ENCODE results near the gene TMEM184A. TPM values are rescaled to one million over a fixed set of nuclear protein-coding genes. Genes with fewer than 3 reads are reported as not detected.

TMEM184A gene
- total and polyA plus RNA-seq, 4 donors: 0.06 to 6.1 (median 0.84) TPM; not detected in 1

DNA sequence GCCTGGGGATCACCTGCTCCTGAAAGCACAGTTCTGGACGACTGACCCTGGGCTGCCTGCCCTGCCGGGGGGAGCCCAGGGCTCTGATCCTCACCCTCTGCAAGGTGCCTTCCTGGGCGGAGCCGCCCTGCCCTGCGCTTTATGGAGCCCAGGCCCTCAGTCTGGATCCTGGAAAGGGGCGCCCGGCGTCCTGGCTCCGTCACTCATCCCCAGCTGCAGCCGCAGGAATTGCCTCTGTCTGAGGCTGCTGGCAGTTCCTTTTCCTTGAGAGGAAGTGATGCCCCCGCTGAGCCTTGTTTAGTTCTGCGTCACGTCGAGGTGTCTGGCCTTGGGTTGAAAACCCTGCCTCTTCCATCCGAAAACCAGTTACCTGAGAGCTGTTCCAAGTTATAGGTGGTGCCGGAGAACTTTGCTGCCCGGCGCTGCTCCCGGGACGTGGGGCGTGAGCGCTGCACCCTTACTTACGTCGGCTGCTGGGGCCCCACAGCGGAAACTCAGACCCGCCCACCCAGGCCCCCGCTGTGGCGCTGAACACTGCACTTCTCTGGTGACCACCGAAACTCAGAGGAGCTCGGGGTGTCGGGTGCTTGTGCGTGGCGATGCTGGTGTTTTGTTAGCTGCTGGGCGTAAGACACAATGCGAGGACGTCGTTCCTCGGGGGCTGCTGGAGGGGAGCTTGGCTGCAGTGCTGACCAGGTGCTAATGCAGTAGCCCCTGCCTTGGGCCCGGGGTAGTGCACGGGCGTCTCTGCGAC is 20.1 kb downstream of the TMEM184A start:
- DNase-seq (peak in 1 of 2 donors; percentile 60), ATAC-seq (ENCODE audit: low FRiP score) (no peak)
- Histone ChIP-seq H3K27ac (ENCODE audit: low read depth in 1 of 2, low read length in 2 of 2) (peak overlapping the region; percentile 79 to 99), H3K4me3 (ENCODE audit: low read length in 2 of 2) (no peak overlapping the region), H3K9me3 (ENCODE audit: control insufficient read depth, low read length) (no peaks in the 10 kb centered on the region), H3K4me1 (ENCODE audit: control insufficient read depth in 1 of 2, insufficient read depth in 2 of 2, low read length in 2 of 2) (no peaks in the 10 kb centered on the region), H3K36me3 (ENCODE audit: control insufficient read depth in 1 of 2, insufficient read depth in 2 of 2, low read length in 1 of 2) (peaks cover 0 to 7% of the 10 kb centered on the region in 2 donors), H3K27me3 (ENCODE audit: control insufficient read depth in 1 of 2, insufficient read depth in 2 of 2, low read length in 1 of 2) (no peaks in the 10 kb centered on the region)
- 88 to 91% methylated on average over 42 of the region's 42 CpGs for WGBS, 2 donors
- intact Hi-C loops (cut with DNase I): no loop called here

DNA sequence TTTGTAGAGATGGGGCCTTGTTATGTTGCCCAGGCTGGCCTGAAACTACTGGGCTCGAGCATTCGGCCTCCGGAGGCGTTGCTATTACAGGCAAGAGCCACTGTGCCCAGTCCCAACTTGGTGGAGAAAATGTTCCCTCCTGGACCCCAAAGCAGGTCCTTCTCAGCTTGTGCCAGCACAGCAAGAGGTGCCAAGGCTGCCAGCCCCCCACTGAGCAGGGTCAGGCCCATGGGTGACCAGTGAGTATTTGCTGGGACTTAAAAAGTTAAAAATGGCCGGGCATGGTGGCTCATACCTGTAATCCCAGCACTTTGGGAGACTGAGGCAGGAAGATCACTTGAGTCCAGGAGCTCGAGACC is 20.9 kb downstream of the TMEM184A start:
- DNase-seq: peak in 1 of 2 donors; percentile 48
- 50 to 53% methylated on average over 6 of the region's 6 CpGs for WGBS, 2 donors
- intact Hi-C loops (cut with DNase I): no loop called here
- no peak for ATAC-seq (ENCODE audit: low FRiP score)
- no peaks in the 10 kb centered on the region for H3K9me3 ChIP-seq (ENCODE audit: control insufficient read depth, low read length)
- peaks cover 0 to 2% of the 10 kb centered on the region in 2 donors for H3K36me3 ChIP-seq (ENCODE audit: control insufficient read depth in 1 of 2, insufficient read depth in 2 of 2, low read length in 1 of 2)
- no peaks in the 10 kb centered on the region for H3K27me3 ChIP-seq (ENCODE audit: control insufficient read depth in 1 of 2, insufficient read depth in 2 of 2, low read length in 1 of 2)
- no peak overlapping the region for H3K27ac ChIP-seq (ENCODE audit: low read depth in 1 of 2, low read length in 2 of 2)
- H3K4me3 ChIP-seq (ENCODE audit: low read length in 2 of 2): no peak overlapping the region
- H3K4me1 ChIP-seq (ENCODE audit: control insufficient read depth in 1 of 2, insufficient read depth in 2 of 2, low read length in 2 of 2): no peaks in the 10 kb centered on the region

DNA sequence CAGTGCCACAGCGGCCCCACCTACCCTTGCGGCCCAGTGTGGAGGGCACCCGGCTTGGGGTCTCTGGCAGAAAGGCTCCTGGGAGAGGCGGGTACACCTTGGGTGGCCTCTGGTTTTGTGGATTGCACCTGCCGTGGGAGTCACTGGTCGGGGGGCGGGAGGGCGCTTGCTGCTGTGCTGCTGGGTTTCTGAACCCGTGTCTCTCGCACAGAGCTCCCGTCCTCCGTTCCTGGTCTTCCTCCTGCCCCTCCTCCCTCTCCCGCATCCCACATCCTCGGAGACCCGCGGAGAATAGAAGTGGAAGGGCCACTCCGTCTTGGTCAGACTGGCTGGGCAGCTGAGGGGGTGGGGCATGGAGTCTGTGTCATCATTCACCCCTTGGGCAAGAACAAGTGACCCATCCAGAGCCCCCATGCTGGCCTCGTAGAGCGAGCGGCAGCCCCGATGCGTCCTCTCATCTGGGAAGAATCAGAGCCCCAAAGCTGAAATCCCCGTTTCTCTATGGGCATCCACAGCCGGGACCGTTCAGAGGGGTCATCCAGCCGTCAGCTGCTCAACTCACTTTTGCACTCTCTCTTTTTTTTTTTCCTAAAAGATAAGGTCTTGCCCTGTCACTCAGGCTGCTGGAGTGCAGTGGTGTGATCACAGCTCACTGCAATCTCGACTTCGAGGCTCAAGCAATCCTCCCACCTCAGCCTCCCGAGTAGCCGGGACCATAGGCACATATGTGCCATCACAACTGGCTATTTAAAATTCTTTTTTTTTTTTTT is 21.5 kb downstream of the TMEM184A start:
- Histone ChIP-seq H3K4me1 (ENCODE audit: control insufficient read depth in 1 of 2, insufficient read depth in 2 of 2, low read length in 2 of 2) (no peaks in the 10 kb centered on the region), H3K27ac (ENCODE audit: low read depth in 1 of 2, low read length in 2 of 2) (peak overlapping the region; percentile 34 to 98), H3K27me3 (ENCODE audit: control insufficient read depth in 1 of 2, insufficient read depth in 2 of 2, low read length in 1 of 2) (no peaks in the 10 kb centered on the region), H3K36me3 (ENCODE audit: control insufficient read depth in 1 of 2, insufficient read depth in 2 of 2, low read length in 1 of 2) (no peaks in the 10 kb centered on the region), H3K4me3 (ENCODE audit: low read length in 2 of 2) (no peak overlapping the region), H3K9me3 (ENCODE audit: control insufficient read depth, low read length) (no peaks in the 10 kb centered on the region)
- peak; percentile 52 to 76 for DNase-seq
- ATAC-seq (ENCODE audit: low FRiP score): no peak
- intact Hi-C loops (cut with DNase I): no loop called here
- 90% methylated on average over 30 of the region's 30 CpGs for WGBS, 2 donors

DNA sequence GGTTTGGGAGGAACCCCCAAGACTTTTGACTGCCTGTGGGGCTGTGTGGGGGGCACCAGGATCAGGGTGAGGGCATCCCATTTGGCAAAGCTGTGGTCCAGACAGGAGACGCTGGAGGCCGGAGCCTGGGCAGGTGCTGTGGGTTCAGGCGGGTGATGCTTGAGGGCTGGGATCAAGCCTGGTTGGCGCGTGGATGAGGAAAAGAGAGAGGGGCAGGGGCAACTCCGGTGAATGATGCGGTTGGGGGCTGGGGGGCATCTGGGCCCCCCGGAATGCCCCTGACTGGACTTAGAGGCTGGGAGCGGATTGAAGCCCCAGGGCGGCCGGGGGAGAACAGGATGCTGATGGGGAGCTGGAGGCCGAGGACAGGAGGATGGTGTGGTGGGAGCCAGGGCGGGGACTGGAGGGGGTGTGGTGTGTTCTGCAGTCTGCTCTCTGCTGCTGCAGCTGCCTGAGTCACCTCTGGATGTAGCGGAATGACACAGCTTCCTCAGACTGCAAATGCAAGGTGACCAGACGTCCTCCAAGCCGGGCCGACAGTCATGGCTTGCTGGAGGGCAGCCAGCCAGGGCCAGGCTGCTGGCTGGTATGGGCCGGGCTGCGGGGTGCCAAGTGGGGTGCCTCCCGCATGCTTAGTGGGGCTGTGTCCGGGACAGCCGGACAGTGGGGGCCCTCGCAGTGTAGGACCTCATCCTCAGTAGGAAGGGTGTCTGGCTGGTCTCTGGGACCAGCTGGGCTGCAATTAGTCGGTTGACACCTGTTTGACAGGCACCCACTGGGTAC is 22.3 kb downstream of the TMEM184A start:
- intact Hi-C loops (cut with DNase I): no loop called here
- Histone ChIP-seq H3K27me3 (ENCODE audit: control insufficient read depth in 1 of 2, insufficient read depth in 2 of 2, low read length in 1 of 2) (no peaks in the 10 kb centered on the region), H3K4me3 (ENCODE audit: low read length in 2 of 2) (no peak overlapping the region), H3K4me1 (ENCODE audit: control insufficient read depth in 1 of 2, insufficient read depth in 2 of 2, low read length in 2 of 2) (no peaks in the 10 kb centered on the region), H3K27ac (ENCODE audit: low read depth in 1 of 2, low read length in 2 of 2) (peak overlapping the region; percentile 89 to 98), H3K36me3 (ENCODE audit: control insufficient read depth in 1 of 2, insufficient read depth in 2 of 2, low read length in 1 of 2) (no peaks in the 10 kb centered on the region), H3K9me3 (ENCODE audit: control insufficient read depth, low read length) (no peaks in the 10 kb centered on the region)
- 46 to 50% methylated on average over 24 of the region's 24 CpGs for WGBS, 2 donors
- ATAC-seq (ENCODE audit: low FRiP score): no peak
- DNase-seq: peak; percentile 83 to 90

DNA sequence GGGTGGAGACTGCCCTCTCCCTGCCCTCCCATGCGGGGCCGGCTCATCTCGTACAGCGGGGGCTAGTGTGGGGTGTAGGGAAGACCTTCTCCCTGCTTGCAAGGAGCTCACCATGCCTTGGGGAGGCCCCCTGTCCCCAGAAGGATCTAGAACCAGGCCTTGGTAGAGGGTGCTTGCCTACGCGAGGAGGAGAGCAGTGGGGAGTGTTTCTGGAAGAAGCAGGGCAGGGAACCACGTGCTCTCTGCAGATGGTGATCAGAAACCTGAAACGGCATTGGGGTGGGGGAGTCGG is 22.8 kb downstream of the TMEM184A start:
- H3K27me3 ChIP-seq (ENCODE audit: control insufficient read depth in 1 of 2, insufficient read depth in 2 of 2, low read length in 1 of 2): no peaks in the 10 kb centered on the region
- 20 to 21% methylated on average over 9 of the region's 9 CpGs for WGBS, 2 donors
- DNase-seq (no peak), ATAC-seq (ENCODE audit: low FRiP score) (no peak)
- H3K27ac ChIP-seq (ENCODE audit: low read depth in 1 of 2, low read length in 2 of 2): peak overlapping the region; percentile 89 to 98
- intact Hi-C loops (cut with DNase I): no loop called here
- no peaks in the 10 kb centered on the region for H3K4me1 ChIP-seq (ENCODE audit: control insufficient read depth in 1 of 2, insufficient read depth in 2 of 2, low read length in 2 of 2)
- no peaks in the 10 kb centered on the region for H3K9me3 ChIP-seq (ENCODE audit: control insufficient read depth, low read length)
- no peaks in the 10 kb centered on the region for H3K36me3 ChIP-seq (ENCODE audit: control insufficient read depth in 1 of 2, insufficient read depth in 2 of 2, low read length in 1 of 2)
- peak overlapping the region; percentile 14 to 24 for H3K4me3 ChIP-seq (ENCODE audit: low read length in 2 of 2)

DNA sequence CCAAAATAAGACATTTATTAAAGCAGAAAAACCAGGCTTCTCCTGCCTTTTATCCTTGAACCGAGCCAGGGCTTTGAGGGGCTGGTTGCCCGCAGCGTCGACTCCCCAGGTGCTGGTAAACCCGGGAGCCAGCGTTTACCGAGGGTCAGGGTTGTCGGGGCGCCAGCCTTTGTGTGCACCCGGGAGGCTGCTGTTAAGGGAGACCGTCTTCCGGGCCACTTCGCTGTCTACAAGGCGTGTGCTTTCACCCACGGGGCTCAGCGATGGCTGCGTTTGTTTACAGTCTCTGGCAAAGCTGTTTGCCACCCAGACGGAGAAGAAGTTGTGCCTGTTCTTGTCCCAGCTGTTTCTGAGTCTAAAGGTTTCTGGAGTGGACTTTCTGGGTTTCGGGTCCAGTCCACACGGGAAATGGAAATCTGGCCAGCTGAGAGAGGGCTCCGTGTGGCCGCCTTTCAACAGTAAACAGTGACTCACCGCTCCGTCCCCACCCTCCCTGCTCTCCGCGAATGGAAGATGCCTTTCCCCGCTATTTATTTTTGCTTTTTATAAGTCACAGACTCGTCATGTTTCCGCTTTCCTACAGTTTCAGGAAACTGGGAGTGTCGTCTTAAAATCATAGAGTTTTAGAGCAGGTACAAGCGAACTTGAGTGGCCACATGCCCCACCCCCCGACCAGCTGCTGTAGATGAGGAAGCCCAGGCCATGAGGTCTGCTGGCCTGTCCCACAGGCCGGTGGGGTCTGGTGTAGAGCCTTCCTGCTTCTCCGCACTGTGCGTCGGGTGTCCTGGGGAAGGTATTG is 23.4 kb downstream of the TMEM184A start:
- DNase-seq: peak; percentile 91 to 92
- WGBS, 2 donors: 1% methylated on average over 36 of the region's 36 CpGs
- peak overlapping the region; percentile 89 to 98 for H3K27ac ChIP-seq (ENCODE audit: low read depth in 1 of 2, low read length in 2 of 2)
- intact Hi-C loops (cut with DNase I): no loop called here
- ATAC-seq (ENCODE audit: low FRiP score): peak; percentile 68
- H3K9me3 ChIP-seq (ENCODE audit: control insufficient read depth, low read length): no peaks in the 10 kb centered on the region
- H3K36me3 ChIP-seq (ENCODE audit: control insufficient read depth in 1 of 2, insufficient read depth in 2 of 2, low read length in 1 of 2): no peaks in the 10 kb centered on the region
- H3K27me3 ChIP-seq (ENCODE audit: control insufficient read depth in 1 of 2, insufficient read depth in 2 of 2, low read length in 1 of 2): no peaks in the 10 kb centered on the region
- no peaks in the 10 kb centered on the region for H3K4me1 ChIP-seq (ENCODE audit: control insufficient read depth in 1 of 2, insufficient read depth in 2 of 2, low read length in 2 of 2)
- H3K4me3 ChIP-seq (ENCODE audit: low read length in 2 of 2): peak overlapping the region; percentile 19 to 98

DNA sequence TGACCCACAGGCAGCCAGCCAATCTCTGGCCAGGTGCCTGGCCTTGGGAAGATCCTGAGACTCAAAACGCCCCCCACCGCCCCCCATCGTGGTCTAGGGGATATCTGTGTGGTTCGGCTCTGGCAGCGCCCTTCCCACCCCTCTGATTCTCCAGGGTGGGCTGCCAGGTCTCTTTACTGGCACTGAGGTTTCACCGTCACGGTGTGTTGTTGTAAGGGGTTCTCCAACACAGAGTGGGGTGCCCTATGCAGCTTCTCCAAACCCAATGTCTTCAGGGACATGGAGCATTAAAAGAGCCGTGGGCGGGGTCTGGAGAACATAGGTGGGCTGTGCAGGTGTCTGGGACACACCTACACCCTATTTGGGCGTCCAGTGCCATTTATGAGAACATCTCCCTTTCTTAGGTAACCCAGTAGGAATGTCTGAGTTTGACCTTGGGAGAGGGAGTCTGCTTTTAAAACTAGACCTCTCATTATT is 24.0 kb downstream of the TMEM184A start:
- Histone ChIP-seq H3K36me3 (ENCODE audit: control insufficient read depth in 1 of 2, insufficient read depth in 2 of 2, low read length in 1 of 2) (no peaks in the 10 kb centered on the region), H3K27me3 (ENCODE audit: control insufficient read depth in 1 of 2, insufficient read depth in 2 of 2, low read length in 1 of 2) (no peaks in the 10 kb centered on the region), H3K4me3 (ENCODE audit: low read length in 2 of 2) (peak overlapping the region; percentile 71 to 98), H3K4me1 (ENCODE audit: control insufficient read depth in 1 of 2, insufficient read depth in 2 of 2, low read length in 2 of 2) (no peaks in the 10 kb centered on the region), H3K9me3 (ENCODE audit: control insufficient read depth, low read length) (no peaks in the 10 kb centered on the region), H3K27ac (ENCODE audit: low read depth in 1 of 2, low read length in 2 of 2) (peak overlapping the region; percentile 77 to 95)
- ATAC-seq (ENCODE audit: low FRiP score) (no peak), DNase-seq (peak in 1 of 2 donors; percentile 48)
- 17% methylated on average over 10 of the region's 10 CpGs for WGBS, 2 donors
- intact Hi-C loops (cut with DNase I): no loop called here

Data from aorta (tissue), 5 donors.